Measurements from ENCODE around the gene LRRC8D.

GRCh38 chr1:89959719-89960118 lies 138.9 kb downstream of the LRRC8D start:
- TF ChIP-seq POLR2A (IDR thresholded peaks at IDR 0.05; ENCODE audit: low read length) = no peak
- TF ChIP-seq GATA1 (IDR thresholded peaks at IDR 0.05; ENCODE audit: low read depth, low read length) = no peak
